HG02943 (cell line): ENCODE measurements around the gene STX11.
"Not testable (repeated sequence)": the region's sequence is repeated elsewhere in the genome, so short reads cannot be mapped to it uniquely, and the experiment has no call there.

Experiments used
- ATAC-seq: cut with Tn5 transposase; IDR thresholded peaks from one replicate; pipeline ENCODE4 v1.9.1; 2021; ENCODE audit warnings: mild to moderate bottlenecking, low read depth, moderate library complexity; ENCODE audit not compliant: unreplicated experiment

Gene STX11

DNA sequence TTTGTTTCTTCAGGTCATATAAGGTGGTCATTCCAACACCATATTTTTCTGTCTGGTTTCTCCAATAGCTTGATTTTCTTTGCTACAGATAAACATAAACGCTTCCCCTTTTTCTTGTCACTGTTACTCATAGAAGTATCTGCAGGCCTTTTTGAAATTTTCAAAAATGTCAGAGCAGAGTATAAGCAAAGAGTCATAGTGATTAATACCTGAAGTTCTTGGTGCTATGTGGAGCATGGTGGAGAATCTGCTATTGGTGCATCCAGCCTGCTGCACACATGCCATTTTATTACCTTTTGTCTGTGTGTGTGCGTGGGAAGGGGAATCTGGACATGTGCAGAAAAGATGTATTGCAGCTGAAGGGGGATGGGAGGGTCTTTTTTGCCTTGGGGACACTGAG, 19.7 kb downstream of the STX11 start:
- ATAC-seq: no peak

DNA sequence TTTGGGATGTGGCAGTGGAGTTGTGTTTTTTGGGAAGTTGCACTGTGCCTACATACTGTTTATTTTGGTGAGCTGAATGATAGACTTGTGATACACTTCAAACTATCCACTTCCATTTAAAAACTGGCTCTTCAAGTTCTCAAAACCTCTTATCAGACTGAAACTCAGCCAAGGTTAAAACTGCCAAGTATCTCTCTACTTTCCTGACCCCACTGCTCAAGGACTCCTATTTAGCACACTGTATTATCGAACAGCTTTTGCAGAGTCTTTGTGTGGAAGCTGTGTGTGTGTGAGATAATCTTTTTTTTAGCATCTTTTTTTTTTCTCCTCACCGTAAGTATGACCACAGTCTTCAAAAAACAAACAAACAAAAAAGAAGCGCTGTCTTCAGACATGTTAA, 21.1 kb downstream of the STX11 start:
- no peak for ATAC-seq

DNA sequence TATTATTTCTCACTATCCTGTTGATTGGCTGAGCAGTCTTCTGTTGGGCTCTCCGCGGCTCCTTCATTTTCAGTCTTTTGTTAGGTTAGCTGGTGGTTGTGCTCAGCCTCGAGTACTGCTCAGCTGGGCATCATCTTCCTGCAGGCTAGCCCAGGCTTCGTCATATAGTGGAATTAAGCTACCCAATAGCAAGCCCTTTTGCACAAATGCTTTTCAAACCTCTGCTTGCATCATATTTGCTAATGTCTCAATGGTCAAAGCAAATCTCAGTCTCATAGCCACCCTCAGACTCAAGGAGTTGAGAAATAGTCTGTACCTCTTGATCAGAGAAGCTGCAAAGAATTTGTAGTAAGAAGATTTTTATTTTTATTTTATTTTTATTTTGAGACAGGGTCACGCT, 23.7 kb downstream of the STX11 start:
- ATAC-seq: no peak

DNA sequence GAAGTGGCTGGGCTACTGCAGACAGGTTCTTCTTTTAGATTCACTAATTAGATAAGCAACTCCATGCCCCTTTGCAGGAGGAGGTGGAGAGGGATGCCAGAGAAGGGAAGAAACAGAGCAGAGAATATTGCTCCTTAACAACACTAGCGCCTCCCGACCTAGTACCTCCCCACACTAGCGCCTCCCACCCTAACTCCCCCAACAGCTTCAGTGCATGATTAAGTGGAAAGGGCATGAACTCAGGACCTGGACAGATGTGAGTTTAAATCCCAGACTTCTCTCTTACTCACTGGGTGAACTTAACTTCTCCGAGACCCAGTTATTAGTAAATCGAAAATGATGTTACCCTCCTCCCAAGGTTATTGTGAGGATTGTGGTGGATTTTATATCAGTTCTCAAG, 25.7 kb downstream of the STX11 start:
- ATAC-seq: no peak

DNA sequence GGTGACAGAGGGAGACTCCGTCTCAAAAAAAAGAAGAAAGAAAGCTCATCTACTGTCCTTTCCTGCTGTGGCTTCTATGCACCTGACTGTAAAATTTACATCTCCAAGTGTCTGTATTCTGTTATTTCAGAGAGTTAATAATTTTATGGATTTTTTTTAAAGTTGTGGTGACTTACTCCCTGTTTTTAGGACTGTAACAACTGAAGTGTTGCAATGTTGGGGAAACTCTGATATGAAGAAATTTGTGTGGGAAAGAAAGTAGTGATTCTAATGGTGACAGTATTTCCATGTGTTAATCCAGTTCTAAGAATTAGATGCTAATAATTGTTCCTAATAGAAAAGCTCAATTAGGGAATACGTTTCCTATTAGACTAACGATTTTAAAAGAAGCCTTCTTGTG, 27.4 kb downstream of the STX11 start:
- no peak for ATAC-seq

DNA sequence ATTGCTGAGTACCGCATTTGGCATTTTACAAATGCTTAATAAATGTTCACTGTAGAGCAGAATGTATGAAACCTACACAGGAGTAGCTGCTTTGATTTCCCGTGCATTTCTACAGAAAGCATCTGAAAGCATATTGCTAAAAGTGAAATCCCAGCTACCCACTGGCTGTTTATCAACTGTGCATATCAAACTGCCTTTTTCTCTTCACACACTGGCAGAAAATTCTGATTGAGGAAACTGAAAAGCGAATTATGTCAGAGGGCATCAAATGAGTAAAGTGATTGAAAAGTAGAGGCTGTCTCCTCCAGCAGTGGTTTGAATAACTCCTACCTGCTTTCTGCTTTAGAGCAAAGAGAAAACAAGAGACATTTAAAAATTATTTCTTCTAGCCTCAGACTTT, 28.0 kb downstream of the STX11 start:
- ATAC-seq: no peak

DNA sequence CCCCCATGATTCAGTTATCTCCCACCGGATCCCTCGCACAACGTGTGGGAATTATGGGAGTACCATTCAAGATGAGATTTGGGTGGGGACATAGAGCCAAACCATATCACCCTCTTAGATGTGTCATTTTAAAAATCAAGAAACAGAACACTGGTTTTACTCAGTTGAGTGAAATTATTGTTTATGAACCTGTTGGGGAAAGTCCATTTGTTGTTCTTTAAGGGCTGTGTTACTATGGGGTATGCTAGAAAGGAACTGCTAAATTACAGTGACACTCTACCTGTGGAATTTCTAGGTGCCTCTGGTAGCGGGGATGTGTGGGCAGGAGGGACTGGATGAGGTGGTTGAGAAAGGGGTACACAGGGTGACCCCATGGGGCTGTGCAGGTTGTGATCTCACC, 28.9 kb downstream of the STX11 start:
- ATAC-seq: no peak

DNA sequence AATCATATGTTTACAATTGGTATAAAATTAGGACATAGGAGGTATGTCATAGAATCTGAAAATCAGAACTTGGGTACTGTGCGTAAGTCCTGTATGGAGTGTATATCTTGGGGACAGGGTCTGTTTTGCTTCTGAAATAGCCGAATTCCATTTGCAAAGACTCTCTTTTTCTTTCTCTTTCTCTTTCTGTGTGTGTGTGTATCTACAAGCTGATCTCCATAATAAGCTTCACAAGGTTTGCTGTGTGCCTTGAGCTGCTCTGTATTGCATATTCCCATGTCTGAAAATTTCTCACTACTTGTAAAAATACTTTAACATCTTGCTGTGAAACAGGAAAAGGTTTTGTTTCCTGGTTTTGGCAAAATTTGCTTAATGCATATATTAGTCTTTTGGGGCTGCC, 29.5 kb downstream of the STX11 start:
- no peak for ATAC-seq

DNA sequence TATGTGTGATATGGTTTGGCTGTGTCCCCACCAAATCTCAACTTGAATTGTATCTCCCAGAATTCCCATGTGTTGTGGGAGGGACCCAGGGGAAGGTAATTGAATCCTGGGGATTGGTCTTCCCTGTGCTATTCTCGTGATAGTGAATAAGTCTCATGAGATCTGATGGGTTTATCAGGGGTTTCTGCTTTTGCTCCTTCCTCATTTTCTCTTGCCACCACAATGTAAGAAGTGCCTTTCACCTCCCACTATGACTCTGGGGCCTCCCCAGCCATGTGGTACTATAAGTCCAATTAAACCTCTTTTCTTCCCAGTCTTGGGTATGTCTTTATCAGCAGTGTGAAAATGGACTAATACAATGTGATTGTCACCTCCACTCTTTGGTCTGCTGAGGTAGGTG, 30.0 kb downstream of the STX11 start:
- ATAC-seq: not testable (repeated sequence)

DNA sequence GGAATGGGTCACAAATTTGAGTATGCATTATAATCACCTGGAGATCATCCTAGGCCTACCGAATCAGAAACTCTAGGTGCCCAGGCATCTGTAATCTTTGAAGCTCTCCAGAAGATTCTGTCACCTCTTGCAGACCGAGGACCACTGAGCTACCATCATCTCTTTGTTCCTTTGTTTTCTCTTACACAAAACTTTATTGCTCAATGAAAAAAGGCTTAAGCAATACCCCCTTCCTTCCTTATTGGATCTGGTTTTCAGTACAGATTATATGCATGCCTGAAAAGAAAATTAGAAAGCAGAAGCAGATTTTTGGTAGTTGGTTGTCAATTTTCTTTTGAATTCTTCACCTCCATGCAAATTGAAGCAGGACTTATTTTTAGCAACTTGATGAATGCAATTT, 31.3 kb downstream of the STX11 start:
- no peak for ATAC-seq

DNA sequence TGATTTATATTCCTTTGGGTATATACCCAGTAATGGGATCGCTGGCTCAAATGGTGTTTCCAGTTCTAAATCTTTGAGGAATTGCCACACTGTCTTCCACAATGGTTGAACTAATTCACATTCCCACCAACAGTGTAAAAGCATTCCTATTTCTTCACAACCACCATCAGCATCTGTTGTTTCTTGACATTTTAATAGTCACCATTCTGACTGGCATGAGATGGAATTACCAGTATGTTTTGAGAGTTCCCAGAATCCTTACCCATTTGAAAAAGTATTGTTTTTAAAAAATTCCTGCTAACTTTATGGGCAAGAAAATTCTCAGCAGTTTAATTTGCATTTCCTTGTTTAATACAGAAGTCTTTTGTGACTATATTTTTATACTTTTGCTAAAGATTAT, 33.9 kb downstream of the STX11 start:
- not testable (repeated sequence) for ATAC-seq

DNA sequence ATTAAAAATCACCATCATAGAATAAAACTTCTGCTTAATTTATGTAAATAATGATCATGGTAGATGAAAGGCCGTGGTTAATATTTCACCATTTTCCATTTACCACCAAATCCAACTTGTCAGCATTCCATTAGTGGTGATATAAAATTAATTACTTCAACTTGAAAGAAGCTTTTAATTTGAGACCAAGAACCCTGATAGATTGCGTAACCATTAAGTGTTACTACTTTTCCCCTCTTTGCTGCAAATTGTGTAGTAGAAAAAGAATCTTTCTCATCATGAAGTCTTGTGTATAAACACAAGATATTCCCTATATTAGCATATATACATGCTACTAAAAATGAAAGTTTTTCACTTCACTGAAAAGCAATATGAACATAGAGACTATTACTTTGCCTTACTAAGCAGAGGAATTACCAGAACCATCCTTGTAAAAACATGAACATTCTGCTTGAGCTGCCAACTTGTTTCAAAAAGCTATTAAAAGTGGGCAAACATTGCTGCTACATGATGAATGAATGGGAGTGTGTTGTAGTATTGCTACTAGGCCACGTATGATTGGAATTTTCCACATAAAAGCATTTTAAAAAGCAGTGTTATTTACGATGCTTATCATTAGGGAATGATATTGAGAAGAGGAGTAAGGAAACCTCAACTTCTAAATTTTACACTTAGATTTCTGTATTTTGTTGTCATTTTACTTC, 35.0 kb downstream of the STX11 start:
- no peak for ATAC-seq

DNA sequence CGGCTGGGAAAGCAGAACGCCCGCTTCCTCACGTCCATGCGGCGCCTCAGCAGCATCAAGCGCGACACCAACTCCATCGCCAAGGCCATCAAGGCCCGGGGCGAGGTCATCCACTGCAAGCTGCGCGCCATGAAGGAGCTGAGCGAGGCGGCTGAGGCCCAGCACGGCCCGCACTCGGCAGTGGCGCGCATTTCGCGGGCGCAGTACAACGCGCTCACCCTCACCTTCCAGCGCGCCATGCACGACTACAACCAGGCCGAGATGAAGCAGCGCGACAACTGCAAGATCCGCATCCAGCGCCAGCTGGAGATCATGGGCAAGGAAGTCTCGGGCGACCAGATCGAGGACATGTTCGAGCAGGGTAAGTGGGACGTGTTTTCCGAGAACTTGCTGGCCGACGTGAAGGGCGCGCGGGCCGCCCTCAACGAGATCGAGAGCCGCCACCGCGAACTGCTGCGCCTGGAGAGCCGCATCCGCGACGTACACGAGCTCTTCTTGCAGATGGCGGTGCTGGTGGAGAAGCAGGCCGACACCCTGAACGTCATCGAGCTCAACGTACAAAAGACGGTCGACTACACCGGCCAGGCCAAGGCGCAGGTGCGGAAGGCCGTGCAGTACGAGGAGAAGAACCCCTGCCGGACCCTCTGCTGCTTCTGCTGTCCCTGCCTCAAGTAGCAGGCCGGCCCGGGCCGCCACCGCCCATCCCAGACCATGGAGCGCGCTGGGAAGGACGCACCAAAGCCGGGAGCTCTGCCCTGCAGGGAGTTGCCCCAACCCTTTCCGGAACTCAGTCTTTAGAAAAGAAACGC, 36.7 kb downstream of the STX11 start:
- no peak for ATAC-seq

DNA sequence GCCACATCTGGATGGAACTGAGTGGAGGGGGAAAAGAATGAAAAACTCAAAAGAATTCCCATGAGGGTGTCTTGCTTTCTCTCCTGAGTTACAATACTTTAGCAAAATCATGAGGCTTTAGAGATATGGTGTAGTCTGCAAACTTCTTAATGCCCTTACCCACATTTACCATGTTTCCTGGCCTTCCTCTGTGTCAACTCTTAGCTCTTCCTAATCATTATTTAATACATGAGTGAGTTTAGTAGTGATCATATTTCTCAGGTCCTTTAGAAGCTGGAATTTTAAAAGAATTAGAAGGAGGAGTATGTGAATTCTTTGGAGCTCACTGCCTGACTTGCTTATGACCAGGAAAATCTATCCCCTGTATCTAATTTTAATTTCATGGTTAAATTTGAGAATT, 39.0 kb downstream of the STX11 start:
- no peak for ATAC-seq

DNA sequence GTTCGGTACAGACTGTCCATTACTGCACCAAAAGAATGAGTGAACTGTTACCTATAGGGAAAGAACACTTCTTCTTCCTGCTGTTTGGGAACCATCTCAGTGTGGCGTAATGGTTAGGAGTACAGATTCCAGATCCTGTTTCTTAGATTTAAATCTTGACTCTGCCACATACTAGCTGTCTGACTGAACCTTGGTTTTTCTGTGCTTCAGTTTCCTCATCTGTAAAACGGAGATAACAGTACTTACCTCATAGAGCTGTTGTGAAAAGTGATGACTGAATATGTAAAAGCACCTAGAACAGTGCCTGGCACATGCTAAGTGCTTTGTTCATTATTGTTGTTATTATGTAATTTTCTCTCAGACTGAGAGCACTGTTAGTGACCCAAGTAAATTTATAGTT, 39.8 kb downstream of the STX11 start:
- no peak for ATAC-seq

DNA sequence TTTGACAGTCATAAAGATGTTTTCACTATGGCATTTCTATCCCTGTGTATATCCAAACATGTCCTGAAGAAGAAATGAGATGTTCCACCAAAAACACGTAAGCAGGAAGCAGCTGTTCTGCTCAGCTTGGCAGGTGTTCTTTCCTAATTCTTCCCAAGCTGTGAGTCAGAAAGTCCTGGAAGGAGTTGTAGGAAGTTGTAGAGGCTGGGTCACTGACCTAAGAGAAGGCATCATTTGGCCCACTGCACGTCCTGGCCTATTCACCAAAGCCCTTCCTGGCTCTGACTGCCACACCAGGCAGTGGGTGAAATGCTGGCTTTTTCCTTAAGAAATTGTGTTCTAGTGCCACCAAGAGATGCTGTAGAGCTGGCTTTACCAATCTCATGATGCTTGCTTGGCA, 40.3 kb downstream of the STX11 start:
- ATAC-seq: no peak

DNA sequence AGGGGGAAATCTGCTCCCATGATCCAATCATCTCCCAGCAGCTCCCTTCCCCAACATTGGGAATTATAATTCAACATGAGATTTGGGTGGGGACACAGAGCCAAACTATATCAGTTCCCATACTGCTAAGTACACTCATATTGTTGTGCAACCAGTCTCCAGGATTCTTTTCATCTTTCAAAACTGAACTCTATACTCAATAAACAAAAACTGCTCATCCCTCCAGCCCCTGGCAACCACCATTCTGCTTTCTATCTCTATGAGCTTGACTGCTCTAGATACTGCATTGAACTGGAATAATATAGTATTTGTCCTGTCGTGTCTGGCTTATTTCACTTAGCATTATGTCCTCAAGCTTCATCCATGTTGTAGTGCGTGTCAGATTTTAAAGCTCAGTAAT, 42.9 kb downstream of the STX11 start:
- ATAC-seq: no peak

DNA sequence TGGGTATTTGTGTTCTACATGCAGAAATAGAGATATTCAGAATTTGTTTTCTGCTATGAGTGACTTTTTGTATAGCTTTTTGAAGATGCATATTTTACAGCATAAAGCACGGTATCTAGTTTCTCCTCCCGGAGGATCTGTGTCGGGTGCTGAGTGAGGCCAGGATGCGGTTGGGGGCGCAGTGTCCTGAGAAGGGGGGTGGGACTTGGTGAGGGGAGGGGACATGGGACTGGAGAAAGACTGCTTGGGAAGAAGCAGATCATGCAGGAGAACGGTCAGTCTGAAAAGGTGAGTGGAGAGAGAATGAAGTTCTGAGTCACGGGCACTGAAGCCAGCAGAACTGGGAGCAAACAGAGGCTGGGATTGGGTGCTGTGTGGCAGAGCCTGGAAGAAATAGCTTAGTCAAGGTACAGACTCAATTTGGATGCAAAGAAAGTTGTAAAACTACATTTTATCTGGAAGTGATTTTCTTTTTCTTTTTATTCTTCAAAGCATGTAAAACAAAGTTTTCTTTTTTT, 44.0 kb downstream of the STX11 start:
- no peak for ATAC-seq

DNA sequence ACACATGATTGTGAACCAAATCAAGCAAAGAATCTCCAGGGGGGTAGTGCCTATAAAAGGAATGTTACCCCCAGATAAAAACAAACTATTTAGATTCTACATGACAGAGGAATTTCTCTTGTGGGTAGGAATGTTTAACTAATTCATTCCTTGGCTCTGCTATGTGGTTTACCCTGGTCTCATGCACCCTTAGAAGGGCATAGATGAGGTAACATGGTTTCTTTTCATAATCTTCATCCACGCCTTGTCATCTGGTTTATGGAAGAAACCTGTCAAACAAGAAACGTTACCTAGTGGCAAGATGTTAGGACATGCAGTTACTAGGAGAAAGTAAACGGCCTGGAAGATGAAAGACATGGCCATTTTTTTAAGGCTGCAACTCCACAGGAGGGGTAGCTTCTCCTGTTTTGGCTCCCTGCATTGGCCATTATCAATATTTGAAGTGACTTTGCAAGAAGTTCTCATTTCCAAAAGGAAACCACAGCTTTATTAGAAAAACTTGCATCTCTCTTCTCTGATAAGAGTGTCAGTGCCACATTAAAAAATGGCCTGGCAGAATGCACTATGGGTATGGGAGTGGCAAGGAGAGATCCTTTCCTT, 45.5 kb downstream of the STX11 start:
- ATAC-seq: no peak

DNA sequence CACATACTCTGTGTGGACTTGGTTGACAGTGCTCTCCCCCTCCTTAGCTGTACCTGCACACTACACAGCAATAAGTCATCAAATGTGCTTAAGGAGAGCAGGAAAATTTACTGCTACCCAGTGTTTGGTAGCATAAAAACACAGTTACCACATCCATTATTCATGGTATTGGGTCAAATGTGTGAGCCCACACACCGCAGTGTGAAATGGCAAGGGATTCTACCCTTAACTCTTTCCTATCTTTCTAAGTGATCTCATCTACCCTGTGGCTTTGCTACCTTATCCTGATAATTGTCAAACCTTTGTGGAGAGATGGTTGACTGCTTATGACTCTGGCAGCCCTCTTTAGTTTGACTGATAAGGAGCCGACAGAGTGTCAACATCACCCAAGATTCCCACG, 47.6 kb downstream of the STX11 start:
- ATAC-seq: no peak

DNA sequence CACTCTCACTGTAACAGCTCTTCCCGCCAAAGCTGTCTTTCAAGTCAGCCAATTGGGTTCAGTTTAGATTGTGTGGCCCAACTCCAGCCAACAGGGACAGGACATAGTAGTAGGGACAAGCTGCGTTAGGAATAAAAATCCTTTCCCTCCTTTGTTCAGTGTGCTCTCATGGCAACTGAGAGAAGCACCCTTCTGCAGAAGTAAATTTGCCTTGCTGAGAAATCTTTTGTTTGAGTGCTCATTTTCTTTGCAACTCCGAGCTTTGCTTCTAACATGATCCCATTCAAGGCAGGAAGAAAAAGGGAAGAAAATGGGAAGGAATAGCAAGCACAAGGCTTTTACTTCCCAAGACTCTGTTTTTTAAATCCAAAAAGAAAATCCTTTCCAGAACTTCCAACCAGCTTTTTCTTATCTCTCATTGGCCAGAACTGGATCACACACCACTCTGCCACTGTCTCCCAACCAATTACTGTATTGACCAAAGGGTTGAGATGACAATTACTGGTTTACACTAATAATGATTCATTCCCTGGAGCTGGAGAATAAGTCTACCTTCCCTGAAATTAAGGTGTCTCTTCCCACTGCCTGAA, 52.7 kb downstream of the STX11 start:
- ATAC-seq: no peak
